Type B pancreatic cell (in vitro differentiated cells): Measurements from ENCODE around the gene REEP1. TPM values are rescaled to one million over a fixed set of nuclear protein-coding genes. Genes with fewer than 3 reads are reported as not detected.

Experiments used
- DNase-seq: peaks from one replicate; pipeline ENCODE4 v3.0.0; 2021; ENCODE audit warnings: mixed read lengths; ENCODE audit not compliant: unreplicated experiment; ENCODE audit errors: extremely low spot score
- H3K27ac Mint-ChIP-seq: 2 replicates; pipeline ENCODE4 v1.8.0; 2021; ENCODE audit warnings: mild to moderate bottlenecking, mixed read lengths
- H3K27me3 Mint-ChIP-seq: 2 replicates; pipeline ENCODE4 v1.8.0; 2021; ENCODE audit warnings: mixed read lengths
- H3K36me3 Mint-ChIP-seq: 2 replicates; pipeline ENCODE4 v1.8.0; 2021; ENCODE audit warnings: mixed read lengths
- H3K4me1 Mint-ChIP-seq: one replicate; pipeline ENCODE4 v1.8.0; 2021; ENCODE audit warnings: mixed read lengths; ENCODE audit not compliant: unreplicated experiment
- H3K4me3 Mint-ChIP-seq: 2 replicates; pipeline ENCODE4 v1.8.0; 2021; ENCODE audit warnings: mild to moderate bottlenecking, mixed read lengths
- H3K9me3 Mint-ChIP-seq: 2 replicates; pipeline ENCODE4 v1.8.0; 2021; ENCODE audit warnings: mixed read lengths
- CTCF ChIP-seq: fragments of 200-600 bp; sonication (generic); conservative IDR thresholded peaks from 2 replicates; pipeline ENCODE4 v1.5.0; 2021; ENCODE audit warnings: antibody characterized with exemption, mild to moderate bottlenecking
- total RNA-seq: library from RNA; stranded (reverse); gene quantifications from 2 replicates; pipeline ENCODE4 v1.2.1, GENCODE V29; 2021; ENCODE audit warnings: low replicate concordance

The REEP1 gene
- total RNA-seq, 1 donor from 2014 or later, result 6.4 TPM

- Mint-ChIP-seq H3K9me3 (no peaks in the 10 kb centered on the region), H3K36me3 (peaks cover 27% of the 10 kb centered on the region), H3K4me1 (peaks cover 6% of the 10 kb centered on the region), H3K27ac (no peak overlapping the region), H3K27me3 (no peaks in the 10 kb centered on the region), H3K4me3 (no peak overlapping the region)
- DNase-seq, result no peak
- TF ChIP-seq CTCF, result no peak
These were observed 125.6 kb downstream of the REEP1 start for GRCh38 chr2:86211796-86212188.

GRCh38 chr2:86211033-86211795, 126.2 kb downstream of the REEP1 start:
- Mint-ChIP-seq H3K36me3 (peaks cover 31% of the 10 kb centered on the region), H3K9me3 (no peaks in the 10 kb centered on the region), H3K27ac (no peak overlapping the region), H3K27me3 (no peaks in the 10 kb centered on the region), H3K4me1 (peaks cover under 1% of the 10 kb centered on the region), H3K4me3 (no peak overlapping the region)
- no peak for TF ChIP-seq CTCF
- no peak for DNase-seq

GRCh38 chr2:86204458-86204857, 133.0 kb downstream of the REEP1 start:
- H3K27ac Mint-ChIP-seq, result no peak overlapping the region
- no peaks in the 10 kb centered on the region for H3K9me3 Mint-ChIP-seq
- no peaks in the 10 kb centered on the region for H3K27me3 Mint-ChIP-seq

GRCh38 chr2:86203614-86204013, 133.8 kb downstream of the REEP1 start:
- Mint-ChIP-seq H3K4me3 (no peak overlapping the region), H3K9me3 (no peaks in the 10 kb centered on the region), H3K36me3 (peaks cover 8% of the 10 kb centered on the region), H3K27me3 (no peaks in the 10 kb centered on the region), H3K4me1 (peaks cover 21% of the 10 kb centered on the region), H3K27ac (no peak overlapping the region)
- no peak for TF ChIP-seq CTCF
- no peak for DNase-seq

More at GRCh38 chr2:86204458-86204857, 133.0 kb downstream of the REEP1 start:
- Mint-ChIP-seq H3K4me1 (peaks cover 17% of the 10 kb centered on the region), H3K4me3 (no peak overlapping the region), H3K36me3 (peaks cover 8% of the 10 kb centered on the region)
- DNase-seq, result no peak
- no peak for TF ChIP-seq CTCF

- no peaks in the 10 kb centered on the region for H3K27me3 Mint-ChIP-seq
- TF ChIP-seq CTCF, result no peak
- no peaks in the 10 kb centered on the region for H3K9me3 Mint-ChIP-seq
- no peak overlapping the region for H3K4me3 Mint-ChIP-seq
- H3K36me3 Mint-ChIP-seq, result peaks cover 8% of the 10 kb centered on the region
- no peak overlapping the region for H3K27ac Mint-ChIP-seq
- H3K4me1 Mint-ChIP-seq, result peaks cover 21% of the 10 kb centered on the region
- no peak for DNase-seq
These were observed 134.7 kb downstream of the REEP1 start for GRCh38 chr2:86202702-86203101.

GRCh38 chr2:86202336-86202692, 135.1 kb downstream of the REEP1 start:
- TF ChIP-seq CTCF, result no peak
- peaks cover 8% of the 10 kb centered on the region for H3K36me3 Mint-ChIP-seq
- H3K4me3 Mint-ChIP-seq, result peak overlapping the region; percentile 79
- H3K27me3 Mint-ChIP-seq, result no peaks in the 10 kb centered on the region
- no peaks in the 10 kb centered on the region for H3K9me3 Mint-ChIP-seq
- H3K27ac Mint-ChIP-seq, result no peak overlapping the region
- no peak for DNase-seq
- peaks cover 21% of the 10 kb centered on the region for H3K4me1 Mint-ChIP-seq
